Naive thymus-derived CD8-positive, alpha-beta T cell (primary cell): ENCODE data around the gene MCTP1. TPM values are rescaled to one million over a fixed set of nuclear protein-coding genes. Genes with fewer than 3 reads are reported as not detected.

Experiments used
- ATAC-seq, 2 donors: fragments of 150-1000 bp; cut with Tn5 transposase in 1 of 2; sonication (Bioruptor Pico), chemical (Tn5 transposase) in 1 of 2; 1 replicate in 1 of 2; 2 replicates in 1 of 2; pipeline ENCODE4 v1.10.0; 2021; ENCODE audit warnings: mild to moderate bottlenecking in 2 of 2, moderate library complexity in 2 of 2
- POLR2A ChIA-PET: fragments of 350-600 bp; sonication (Branson Sonifier 250); formaldehyde crosslinking; loops from one replicate; lab custom pipeline; 2021; ENCODE audit warnings: antibody characterized with exemption; lab: Charles Lee
- DNase-seq, 10 donors: peaks; one replicate each; pipeline versions ENCODE4 v3.0.0 to v3.0.0-alpha.2; 2020 to 2022
- H3K27ac Mint-ChIP-seq, 10 donors: one replicate each; pipeline ENCODE4 v1.8.0; 2020 to 2022; ENCODE audit warnings: mild to moderate bottlenecking in 10 of 10, mixed read lengths in 10 of 10, moderate library complexity in 4 of 10, inconsistent platforms in 1 of 10
- H3K27me3 Mint-ChIP-seq, 5 donors: one replicate each; pipeline ENCODE4 v1.8.0; 2021 to 2022; ENCODE audit warnings: mixed read lengths in 5 of 5
- H3K36me3 Mint-ChIP-seq, 3 donors: one replicate each; pipeline ENCODE4 v1.8.0; 2020 to 2022; ENCODE audit warnings: mixed read lengths in 3 of 3, mild to moderate bottlenecking in 2 of 3, inconsistent platforms in 1 of 3
- H3K4me1 Mint-ChIP-seq, 4 donors: one replicate each; pipeline ENCODE4 v1.8.0; 2021 to 2022; ENCODE audit warnings: mixed read lengths in 4 of 4
- H3K4me3 Mint-ChIP-seq, 10 donors: one replicate each; pipeline ENCODE4 v1.8.0; 2020 to 2022; ENCODE audit warnings: mild to moderate bottlenecking in 10 of 10, mixed read lengths in 10 of 10, moderate library complexity in 6 of 10, inconsistent platforms in 1 of 10
- H3K9me3 Mint-ChIP-seq, 9 donors: one replicate each; pipeline ENCODE4 v1.8.0; 2020 to 2022; ENCODE audit warnings: mixed read lengths in 9 of 9, mild to moderate bottlenecking in 3 of 9, inconsistent platforms in 1 of 9, moderate library complexity in 1 of 9
- polyA plus RNA-seq, 3 donors: library from polyadenylated mRNA; unstranded; fragments of 300-500 nt; fragmentation: Illumina TruSeq; gene quantifications; one replicate each; pipeline ENCODE4 v1.2.3, GENCODE V29; 2021
- total RNA-seq, 8 experiments: library from RNA in 2 of 8; stranded (reverse) in 2 of 8; gene quantifications; one replicate each; pipeline ENCODE4 v1.2.3 and lab custom pipeline; 2021 to 2026

MCTP1 gene
- total RNA-seq (under 1 TPM; 0.62 to 0.80 TPM), polyA plus RNA-seq (1 to 10 TPM in 1 of 3 donors, under 1 TPM in 2; 0.08 to 2.1 (median 0.58) TPM), total RNA-seq (lab: John Stamatoyannopoulos, UW) (0 to 1.9 (median 0.56) reads per million in 6 experiments)

DNA sequence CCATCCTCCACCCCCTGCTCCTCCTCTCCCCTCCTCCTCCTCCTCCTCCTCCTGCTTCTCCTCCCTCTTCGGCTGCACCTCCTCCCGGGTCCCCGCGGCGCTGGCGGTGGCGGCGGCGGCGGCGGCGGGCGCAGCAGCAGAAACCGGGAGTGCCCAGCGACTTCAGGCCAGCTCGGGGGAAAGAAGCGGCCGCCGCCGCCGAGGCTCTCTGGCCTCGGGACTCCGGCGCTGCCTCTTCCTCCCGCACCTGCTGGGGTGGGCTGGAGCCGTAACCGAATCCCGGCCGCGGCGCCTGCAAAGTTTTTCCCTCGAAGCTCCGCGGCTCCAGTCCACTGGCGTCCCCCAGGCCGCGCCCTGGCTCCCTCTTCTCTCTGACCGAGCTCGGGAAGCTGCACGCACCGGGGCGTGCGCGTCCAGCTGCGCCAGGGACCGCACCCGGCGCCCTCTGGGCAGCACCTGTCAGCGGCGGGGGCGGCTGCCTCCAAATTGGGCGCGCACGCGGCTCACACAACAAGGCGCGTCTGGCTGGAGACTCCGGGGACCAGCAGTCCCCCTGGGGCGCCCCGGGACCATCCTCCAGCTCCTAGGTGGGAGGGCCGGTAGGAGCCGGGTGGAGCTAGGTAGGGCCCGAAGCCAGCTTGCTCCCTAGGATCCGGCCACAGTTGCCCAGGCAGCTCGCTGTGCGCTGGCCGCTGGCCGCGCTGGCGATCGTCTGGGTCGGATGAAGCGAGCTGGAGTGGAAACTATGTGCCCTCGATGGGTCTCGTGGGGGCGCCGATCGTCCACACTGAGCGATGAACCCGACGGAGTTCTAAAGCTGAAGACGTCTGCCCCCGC lies at the start of gene MCTP1:
TSS of gene MCTP1 (minus strand) at position 523 of the 837 bp plus-strand sequence.
- ATAC-seq, result peak in 1 of 2 donors; percentile 9
- Mint-ChIP-seq H3K36me3 (no peaks in the 10 kb centered on the region), H3K27ac (peak within 1 kb of the TSS in 1 of 10 donors; percentile 32), H3K27me3 (peaks cover 43 to 67% (median 48%) of the 10 kb centered on the region in 5 donors), H3K4me1 (peaks cover 4 to 12% (median 11%) of the 10 kb centered on the region in 4 donors), H3K9me3 (peaks cover 0 to 3% (median 0%) of the 10 kb centered on the region in 9 donors), H3K4me3 (peak within 1 kb of the TSS; percentile 43 to 80 (median 74))
- peak in 1 of 10 donors; percentile 6 for DNase-seq
- POLR2A ChIA-PET, result no interaction called here

DNA sequence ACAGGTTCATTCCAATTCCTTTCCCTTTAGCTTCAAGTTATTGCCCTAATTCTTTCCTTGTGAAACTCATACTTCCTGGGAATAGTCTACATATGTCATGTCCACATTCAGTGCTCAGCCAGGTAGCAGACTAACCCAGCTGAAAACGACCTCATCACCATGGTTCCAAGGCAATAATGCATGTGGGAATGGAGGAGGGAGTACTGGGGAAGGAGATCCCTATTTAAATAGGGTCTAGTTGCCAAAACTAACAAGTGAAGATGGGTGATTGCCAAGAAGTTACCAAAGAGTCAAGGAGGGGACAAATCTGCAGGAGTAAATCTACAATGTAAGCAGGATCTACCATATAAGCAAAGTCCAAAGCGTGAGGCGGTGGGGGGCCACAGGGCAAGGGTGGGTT lies 47.3 kb upstream of the MCTP1 start:
- Mint-ChIP-seq H3K36me3 (no peaks in the 10 kb centered on the region), H3K27ac (no peak overlapping the region), H3K27me3 (peaks cover 0 to 28% (median 6%) of the 10 kb centered on the region in 5 donors), H3K9me3 (peaks cover 0 to 13% (median 2%) of the 10 kb centered on the region in 9 donors), H3K4me3 (no peak overlapping the region), H3K4me1 (no peaks in the 10 kb centered on the region)
- POLR2A ChIA-PET, result no interaction called here
- ATAC-seq (no peak), DNase-seq (no peak)

DNA sequence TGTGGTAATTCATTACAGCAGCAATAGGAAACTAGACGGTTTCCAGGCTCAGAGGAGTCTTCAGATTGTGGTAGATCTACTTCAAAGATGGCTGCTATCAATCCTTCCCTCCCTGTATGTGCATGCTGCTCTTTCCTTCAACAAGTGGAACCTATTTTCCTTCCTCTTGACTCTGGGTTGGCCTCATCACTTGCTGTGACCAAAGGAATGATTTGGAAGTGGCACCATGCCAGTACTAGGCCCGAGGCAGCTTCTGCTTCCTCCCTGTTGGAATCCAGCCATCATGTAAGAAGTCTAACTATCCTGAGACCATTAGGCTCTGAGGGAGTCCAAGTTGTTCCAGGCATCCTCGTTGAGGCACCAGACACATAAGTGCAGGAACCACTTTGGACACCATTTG lies 46.5 kb upstream of the MCTP1 start:
- no peaks in the 10 kb centered on the region for H3K4me1 Mint-ChIP-seq
- no peak for DNase-seq
- no peaks in the 10 kb centered on the region for H3K36me3 Mint-ChIP-seq
- peaks cover 0 to 11% (median 2%) of the 10 kb centered on the region in 9 donors for H3K9me3 Mint-ChIP-seq
- peaks cover 0 to 28% (median 4%) of the 10 kb centered on the region in 5 donors for H3K27me3 Mint-ChIP-seq
- POLR2A ChIA-PET, result no interaction called here
- no peak for ATAC-seq
- H3K27ac Mint-ChIP-seq, result no peak overlapping the region
- no peak overlapping the region for H3K4me3 Mint-ChIP-seq

DNA sequence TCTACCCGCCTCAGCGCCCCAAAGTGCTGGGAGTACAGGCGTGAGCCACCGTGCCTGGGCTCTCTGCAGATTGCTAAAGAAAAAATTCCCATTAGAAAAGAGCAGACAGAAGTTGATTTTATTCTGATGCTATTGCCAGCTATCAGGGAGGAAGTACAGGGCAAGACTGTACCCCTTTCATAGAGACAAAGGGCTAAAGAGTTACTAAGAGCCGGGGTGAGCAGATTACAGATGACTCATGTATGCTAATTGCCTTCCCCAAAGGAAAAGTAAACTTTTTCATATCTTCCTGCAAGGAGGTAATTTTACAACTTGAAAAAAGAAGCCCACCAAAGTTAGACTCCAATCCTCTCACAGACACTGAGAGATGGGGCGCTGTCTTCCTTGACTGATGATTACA lies 42.3 kb upstream of the MCTP1 start:
- Mint-ChIP-seq H3K9me3 (peaks cover 0 to 11% (median 0%) of the 10 kb centered on the region in 9 donors), H3K36me3 (no peaks in the 10 kb centered on the region), H3K27ac (no peak overlapping the region), H3K4me1 (no peaks in the 10 kb centered on the region), H3K4me3 (no peak overlapping the region), H3K27me3 (peaks cover 0 to 14% (median 1%) of the 10 kb centered on the region in 5 donors)
- ATAC-seq (no peak), DNase-seq (no peak)
- POLR2A ChIA-PET, result no interaction called here

DNA sequence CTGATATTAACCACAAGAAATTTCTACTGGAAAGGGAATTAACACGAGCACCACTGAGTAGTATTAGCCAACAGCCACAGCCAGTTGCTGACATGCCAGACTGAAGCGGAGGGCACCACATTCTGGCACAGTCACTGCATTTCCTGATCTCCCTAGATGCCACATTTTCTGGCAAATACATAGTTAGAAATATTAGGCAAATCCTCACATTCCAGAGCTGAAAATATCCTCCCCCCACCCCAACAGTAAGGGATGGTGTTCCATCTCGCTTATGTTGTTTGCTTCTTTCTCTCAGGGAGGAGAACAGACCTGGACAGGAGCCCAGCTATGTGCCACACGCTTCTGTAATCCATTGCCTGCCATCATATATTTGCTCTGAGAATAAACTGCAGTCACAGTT lies 32.8 kb upstream of the MCTP1 start:
- POLR2A ChIA-PET, result no interaction called here
- ATAC-seq (no peak), DNase-seq (no peak)
- no peak overlapping the region for H3K4me3 Mint-ChIP-seq
- H3K9me3 Mint-ChIP-seq, result peaks cover 0 to 10% (median 0%) of the 10 kb centered on the region in 9 donors
- no peak overlapping the region for H3K27ac Mint-ChIP-seq
- H3K36me3 Mint-ChIP-seq, result no peaks in the 10 kb centered on the region
- peaks cover 7 to 22% (median 12%) of the 10 kb centered on the region in 5 donors for H3K27me3 Mint-ChIP-seq
- H3K4me1 Mint-ChIP-seq, result no peaks in the 10 kb centered on the region

DNA sequence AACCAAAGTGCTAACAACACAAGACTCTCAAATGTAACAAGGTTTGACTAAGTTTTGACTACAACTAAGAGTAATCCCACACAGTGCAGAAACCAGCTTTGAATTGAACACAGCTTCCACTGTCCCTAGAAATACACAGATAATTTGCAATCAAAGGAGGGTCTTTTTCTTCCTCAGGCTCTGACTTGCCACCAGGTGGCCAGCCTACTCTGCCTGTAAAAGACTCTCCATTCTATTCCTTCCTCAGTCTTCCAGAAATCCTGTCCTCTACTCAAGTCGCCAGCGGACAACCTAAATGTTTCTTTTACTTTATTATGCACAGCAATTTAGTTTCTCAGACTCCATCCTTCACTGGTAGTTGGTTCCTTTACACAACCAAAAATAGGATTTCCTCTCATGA lies 32.2 kb upstream of the MCTP1 start:
- H3K27me3 Mint-ChIP-seq, result peaks cover 7 to 22% (median 12%) of the 10 kb centered on the region in 5 donors
- POLR2A ChIA-PET, result no interaction called here
- H3K4me1 Mint-ChIP-seq, result no peaks in the 10 kb centered on the region
- DNase-seq (no peak), ATAC-seq (no peak)
- H3K36me3 Mint-ChIP-seq, result no peaks in the 10 kb centered on the region
- H3K9me3 Mint-ChIP-seq, result peaks cover 0 to 10% (median 2%) of the 10 kb centered on the region in 9 donors
- no peak overlapping the region for H3K4me3 Mint-ChIP-seq
- H3K27ac Mint-ChIP-seq, result no peak overlapping the region

DNA sequence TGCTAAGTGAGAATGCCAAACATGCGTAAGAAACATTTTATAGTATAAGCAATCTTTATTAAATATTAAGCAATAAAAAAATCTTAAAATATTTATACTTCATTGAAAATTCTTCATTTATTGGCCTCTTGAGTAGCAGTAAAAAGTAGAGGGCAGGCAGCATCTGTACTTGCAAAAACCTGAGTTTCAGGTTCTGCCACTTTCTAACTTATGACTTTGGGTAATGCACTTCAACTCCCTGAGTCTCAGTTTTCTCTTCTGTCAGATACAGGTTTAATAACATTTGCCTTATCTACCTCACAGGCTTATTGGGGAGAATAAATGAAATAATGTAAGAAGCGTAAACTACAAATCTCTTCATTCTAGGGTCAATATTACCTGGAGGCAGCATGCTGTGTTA lies 19.8 kb upstream of the MCTP1 start:
- peaks cover 2 to 17% (median 13%) of the 10 kb centered on the region in 5 donors for H3K27me3 Mint-ChIP-seq
- H3K9me3 Mint-ChIP-seq, result peaks cover 0 to 3% (median 0%) of the 10 kb centered on the region in 9 donors
- no peak for DNase-seq
- no peaks in the 10 kb centered on the region for H3K36me3 Mint-ChIP-seq
- no peak overlapping the region for H3K27ac Mint-ChIP-seq
- no peak overlapping the region for H3K4me3 Mint-ChIP-seq
- POLR2A ChIA-PET, result no interaction called here
- no peak for ATAC-seq
- no peaks in the 10 kb centered on the region for H3K4me1 Mint-ChIP-seq

DNA sequence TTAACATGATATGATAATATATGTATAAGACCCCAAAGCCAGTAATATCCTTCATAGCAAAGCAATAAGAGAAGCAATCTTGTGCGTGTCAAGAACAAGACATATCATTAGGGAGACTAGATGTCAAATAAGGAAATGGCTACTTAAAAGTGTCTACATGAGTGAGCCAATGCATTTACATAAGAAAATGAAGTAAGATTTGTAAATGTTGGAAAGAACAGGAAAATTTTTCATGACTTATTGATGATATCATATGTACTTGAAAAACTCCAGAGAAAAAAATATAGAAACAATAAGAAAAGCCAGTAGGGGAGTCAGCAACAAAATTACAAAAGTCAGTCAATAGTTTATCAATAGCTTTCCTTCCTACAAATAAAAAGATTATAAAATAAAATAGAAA lies 13.8 kb upstream of the MCTP1 start:
- POLR2A ChIA-PET, result no interaction called here
- DNase-seq (no peak), ATAC-seq (no peak)
- H3K9me3 Mint-ChIP-seq, result peaks cover 0 to 2% (median 0%) of the 10 kb centered on the region in 9 donors
- no peak overlapping the region for H3K27ac Mint-ChIP-seq
- H3K36me3 Mint-ChIP-seq, result no peaks in the 10 kb centered on the region
- no peak overlapping the region for H3K4me3 Mint-ChIP-seq
- H3K4me1 Mint-ChIP-seq, result no peaks in the 10 kb centered on the region
- peaks cover 15 to 36% (median 17%) of the 10 kb centered on the region in 5 donors for H3K27me3 Mint-ChIP-seq

DNA sequence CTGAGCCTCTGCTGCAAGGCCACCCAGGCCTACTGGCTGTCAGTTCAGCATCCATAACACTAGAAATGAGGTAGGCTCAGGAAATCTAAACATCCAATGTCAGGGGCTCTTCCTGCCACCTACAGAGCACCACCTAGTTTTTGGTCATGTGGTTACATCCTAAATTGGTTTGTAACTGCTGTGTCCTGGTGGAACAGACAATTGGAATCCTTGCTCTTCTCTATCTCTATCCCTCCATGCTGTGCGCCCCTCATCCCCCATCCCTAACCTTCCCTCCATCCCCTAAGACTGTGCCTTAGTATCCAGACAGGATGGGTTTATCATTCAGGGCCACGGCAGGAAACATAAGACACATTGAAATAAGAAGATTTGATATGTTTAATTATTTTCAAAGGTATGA lies 11.4 kb upstream of the MCTP1 start:
- H3K36me3 Mint-ChIP-seq, result no peaks in the 10 kb centered on the region
- POLR2A ChIA-PET, result no interaction called here
- ATAC-seq, result no peak

DNA sequence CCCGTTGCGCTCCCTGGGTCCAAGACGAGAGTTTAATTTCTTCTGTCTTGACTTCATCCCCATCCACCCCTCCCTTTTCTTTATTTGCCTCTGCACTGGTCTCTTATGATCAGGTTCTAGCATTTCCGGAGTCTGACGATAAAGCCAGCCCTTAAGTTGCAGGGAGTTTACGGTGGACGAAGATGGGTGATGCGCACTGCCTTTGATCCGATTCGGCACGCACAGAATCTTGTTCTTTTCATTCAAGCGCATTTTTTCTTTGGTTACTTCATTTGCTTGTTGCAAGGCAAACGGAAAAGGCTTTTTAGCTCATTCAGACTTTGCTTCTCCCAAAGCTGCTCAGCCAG lies 488 bp upstream of the MCTP1 start:
- Mint-ChIP-seq H3K4me3 (peak overlapping the region; percentile 43 to 80 (median 74)), H3K27ac (peak overlapping the region in 1 of 10 donors; percentile 32), H3K36me3 (no peaks in the 10 kb centered on the region), H3K4me1 (peaks cover 4 to 12% (median 11%) of the 10 kb centered on the region in 4 donors), H3K27me3 (peaks cover 44 to 71% (median 53%) of the 10 kb centered on the region in 5 donors), H3K9me3 (peaks cover 0 to 3% (median 0%) of the 10 kb centered on the region in 9 donors)
- ATAC-seq, result no peak
- POLR2A ChIA-PET, result no interaction called here
- DNase-seq, result no peak

More for the DNA sequence above, 11.4 kb upstream of the MCTP1 start:
- H3K4me1 Mint-ChIP-seq, result no peaks in the 10 kb centered on the region
- H3K9me3 Mint-ChIP-seq, result peaks cover 0 to 2% (median 0%) of the 10 kb centered on the region in 9 donors
- no peak overlapping the region for H3K4me3 Mint-ChIP-seq
- DNase-seq, result no peak
- peaks cover 17 to 43% (median 23%) of the 10 kb centered on the region in 5 donors for H3K27me3 Mint-ChIP-seq
- H3K27ac Mint-ChIP-seq, result no peak overlapping the region

DNA sequence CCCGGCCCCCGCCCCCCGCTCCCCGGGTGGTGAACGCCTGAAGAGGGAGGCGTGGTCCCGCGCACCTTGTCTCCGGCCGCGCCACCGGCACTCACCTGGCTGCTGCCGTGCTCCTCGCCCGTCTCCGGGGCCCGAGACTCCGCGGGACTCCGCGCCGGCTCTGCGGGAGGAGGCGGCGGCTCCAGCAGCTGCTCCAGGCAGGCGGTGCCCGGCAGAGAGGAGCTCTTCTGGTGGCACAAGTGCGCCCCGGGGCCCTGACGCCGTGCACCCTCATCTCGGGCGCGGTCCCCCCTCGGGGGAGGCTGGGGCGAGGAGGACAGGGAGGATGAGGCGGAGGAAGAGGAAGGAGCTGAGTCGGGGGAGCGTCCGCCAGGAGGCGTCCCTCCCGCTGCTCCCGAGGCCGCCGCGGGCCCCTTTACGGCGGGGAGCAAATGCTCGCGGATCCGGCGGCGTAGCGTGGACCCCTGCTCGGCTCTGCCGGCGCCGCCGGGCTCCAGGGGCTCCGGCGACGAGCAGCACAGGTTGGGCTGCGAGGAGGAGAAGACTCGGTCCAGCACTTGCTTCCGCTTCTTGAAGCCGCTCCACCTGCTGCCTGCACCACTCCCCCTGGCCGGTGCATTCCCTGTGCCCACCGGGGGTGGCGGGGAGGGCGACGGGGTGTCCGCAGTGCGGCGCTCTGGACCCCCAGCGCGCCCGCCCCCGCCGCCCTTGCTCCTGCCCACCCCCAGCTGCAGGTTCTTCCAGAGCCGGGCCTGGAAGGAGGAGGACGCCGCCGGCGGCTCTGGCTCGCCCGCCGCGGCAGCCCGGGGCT lies 928 bp downstream of the MCTP1 start:
- peaks cover 0 to 3% (median 0%) of the 10 kb centered on the region in 9 donors for H3K9me3 Mint-ChIP-seq
- H3K27me3 Mint-ChIP-seq, result peaks cover 39 to 61% (median 44%) of the 10 kb centered on the region in 5 donors
- peak; percentile 57 to 64 for ATAC-seq
- no peak overlapping the region for H3K27ac Mint-ChIP-seq
- peaks cover 4 to 12% (median 11%) of the 10 kb centered on the region in 4 donors for H3K4me1 Mint-ChIP-seq
- H3K4me3 Mint-ChIP-seq, result peak overlapping the region in 5 of 10 donors; percentile 41 to 73 (median 47)
- peak in 2 of 10 donors; percentile 14 to 19 for DNase-seq
- POLR2A ChIA-PET, result no interaction called here
- no peaks in the 10 kb centered on the region for H3K36me3 Mint-ChIP-seq

DNA sequence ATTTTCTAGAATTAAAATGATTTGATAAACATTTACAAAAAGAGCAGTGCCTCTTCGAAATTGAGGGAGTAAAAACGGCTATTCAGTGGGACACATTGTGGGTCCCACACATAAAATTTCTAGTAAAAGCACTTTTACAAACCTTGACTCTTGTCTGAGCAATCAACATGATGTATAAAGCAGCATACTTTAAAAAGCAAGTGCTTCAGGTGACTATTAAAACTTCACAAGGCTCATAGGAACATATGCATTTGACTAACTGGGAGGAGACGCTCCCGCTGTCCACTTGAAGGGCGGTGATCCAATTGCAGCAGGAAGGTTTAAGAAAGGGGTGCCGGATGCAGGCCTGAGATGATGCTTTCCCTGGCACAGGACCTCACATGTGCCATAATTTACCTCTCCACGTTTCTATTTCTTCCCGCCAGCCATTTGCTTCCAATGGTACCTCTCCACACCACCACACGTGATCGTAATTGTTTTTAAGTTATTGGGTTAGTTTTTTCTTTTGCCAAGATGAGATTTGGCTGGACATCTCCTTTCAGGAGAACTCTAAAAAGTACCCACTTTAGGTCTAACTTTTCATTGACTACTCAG lies 1.8 kb downstream of the MCTP1 start:
- Mint-ChIP-seq H3K27me3 (peaks cover 38 to 62% (median 41%) of the 10 kb centered on the region in 5 donors), H3K36me3 (no peaks in the 10 kb centered on the region), H3K27ac (no peak overlapping the region), H3K4me3 (peak overlapping the region; percentile 38 to 80 (median 73)), H3K9me3 (peaks cover 0 to 3% (median 0%) of the 10 kb centered on the region in 9 donors), H3K4me1 (peaks cover 4 to 12% (median 11%) of the 10 kb centered on the region in 4 donors)
- ATAC-seq (no peak), DNase-seq (no peak)
- POLR2A ChIA-PET, result no interaction called here
